Measurements from ENCODE around the gene ZNF607.
A peak's percentile ranks its signal among the peaks of the same experiment; 100 is the strongest.
"Not testable (repeated sequence)": the region's sequence is repeated elsewhere in the genome, so short reads cannot be mapped to it uniquely, and the experiment has no call there.

Gene ZNF607

GRCh38 chr19:37719111-37719926 is at the start of gene ZNF607:
Gene ZNF607 (minus strand): TSS chr19:37719761. CDS start chr19:37711618, 8,143 bp downstream.
- peak; percentile 54 to 76 for DNase-seq

DNA sequence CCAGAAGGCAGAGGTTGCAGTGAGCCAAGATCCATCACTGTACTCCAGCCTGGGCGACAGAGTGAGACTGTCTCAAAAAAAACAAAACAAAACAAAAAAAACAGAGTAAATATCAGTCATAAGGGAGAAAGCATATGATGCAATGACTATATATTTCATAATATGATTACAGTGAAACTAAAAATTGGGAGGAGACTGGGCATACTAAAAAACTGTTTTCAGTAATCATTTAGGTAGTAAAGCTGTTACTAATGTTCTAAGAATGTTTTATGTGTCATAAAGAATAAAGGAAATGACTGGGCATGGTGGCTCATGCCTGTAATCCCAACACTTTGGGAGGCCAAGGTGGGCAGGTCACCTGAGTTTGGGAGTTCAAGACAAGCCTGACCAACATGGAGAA is 43.9 kb upstream of the ZNF607 start:
- DNase-seq = peak in 1 of 2 experiments; percentile 14

DNA sequence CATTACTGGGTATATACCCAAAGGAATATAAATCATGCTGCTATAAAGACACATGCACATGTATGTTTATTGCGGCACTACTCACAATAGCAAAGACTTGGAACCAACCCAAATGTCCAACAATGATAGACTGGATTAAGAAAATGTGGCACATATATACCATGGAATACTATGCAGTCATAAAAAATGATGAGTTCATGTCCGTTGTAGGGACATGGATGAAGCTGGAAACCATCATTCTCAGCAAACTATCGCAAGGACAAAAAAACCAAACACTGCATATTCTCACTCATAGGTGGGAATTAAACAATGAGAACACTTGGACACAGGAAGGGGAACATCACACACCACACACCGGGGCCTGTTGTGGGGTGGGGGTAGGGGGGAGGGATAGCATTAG is 38.1 kb upstream of the ZNF607 start:
- not testable (repeated sequence) for DNase-seq

- no peak for DNase-seq
Measured at GRCh38 chr19:37738371-37738770, 18.8 kb upstream of the ZNF607 start.

DNA sequence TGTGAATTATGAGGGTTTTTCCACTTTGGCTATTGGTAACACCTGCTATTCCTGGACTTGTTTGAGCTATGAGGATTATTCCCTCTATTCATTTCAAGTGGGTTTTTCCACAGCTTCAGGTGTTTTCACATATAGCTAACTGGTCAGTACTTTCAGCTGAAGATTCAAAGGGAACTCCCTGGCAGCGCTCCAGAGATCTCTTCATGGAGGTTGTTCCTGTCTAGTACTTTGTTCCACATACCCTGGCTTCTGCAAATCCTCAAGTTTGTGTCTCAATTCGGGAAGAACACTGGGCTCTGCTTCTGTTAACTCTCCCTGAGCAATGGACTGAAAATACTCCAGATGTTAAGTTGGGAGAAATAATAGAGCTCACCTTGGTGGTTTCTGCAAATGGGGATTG is 5.6 kb upstream of the ZNF607 start:
- DNase-seq = no peak

DNA sequence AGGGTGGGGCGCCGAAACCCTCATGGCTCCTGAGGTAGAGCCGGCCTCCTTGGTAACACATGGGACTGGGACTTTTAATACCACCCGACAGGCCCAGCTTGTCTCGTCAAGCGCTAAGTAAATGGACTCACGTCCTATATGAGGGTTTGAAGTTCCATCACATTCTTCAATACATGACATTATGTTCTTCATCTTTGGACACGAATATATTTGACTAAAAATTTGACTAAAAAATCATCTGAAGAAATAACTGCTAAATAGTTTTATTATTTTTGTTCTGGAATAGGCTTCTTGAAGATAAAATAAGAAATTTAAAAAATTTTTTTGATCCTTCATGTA is 335 bp upstream of the ZNF607 start:
- DNase-seq = no peak

GRCh38 chr19:37718304-37718703 is 1.3 kb downstream of the ZNF607 start:
- no peak for DNase-seq

GRCh38 chr19:37716140-37716539 is 3.4 kb downstream of the ZNF607 start:
- DNase-seq = no peak

DNA sequence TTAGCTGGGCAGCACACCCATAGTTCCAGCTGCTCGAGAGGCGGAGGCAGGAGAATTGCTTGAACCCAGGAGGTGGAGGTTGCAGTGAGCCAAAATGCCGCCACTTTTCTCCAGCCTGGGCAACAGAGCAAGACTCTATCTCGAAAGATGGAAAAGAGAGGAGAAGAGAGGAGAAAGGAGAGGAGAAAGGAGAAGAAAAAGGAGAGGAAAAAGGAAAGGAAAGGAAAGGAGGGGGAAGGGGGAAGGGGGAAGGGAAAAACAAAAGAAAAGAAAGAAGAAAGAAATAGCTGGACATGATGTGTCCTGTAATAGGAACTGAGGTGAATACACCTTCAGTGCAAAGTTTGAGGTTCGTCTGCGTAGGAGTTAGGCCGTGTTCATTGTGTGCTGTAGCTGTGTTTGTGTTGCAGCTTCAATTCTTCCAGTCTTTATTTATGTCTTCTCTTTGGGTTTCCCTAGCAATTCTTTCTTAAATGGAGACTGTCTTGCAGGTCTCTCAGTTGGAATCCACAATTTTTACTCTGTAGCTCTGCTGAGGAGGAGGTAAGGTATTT is 13.4 kb downstream of the ZNF607 start:
- DNase-seq = no peak

DNA sequence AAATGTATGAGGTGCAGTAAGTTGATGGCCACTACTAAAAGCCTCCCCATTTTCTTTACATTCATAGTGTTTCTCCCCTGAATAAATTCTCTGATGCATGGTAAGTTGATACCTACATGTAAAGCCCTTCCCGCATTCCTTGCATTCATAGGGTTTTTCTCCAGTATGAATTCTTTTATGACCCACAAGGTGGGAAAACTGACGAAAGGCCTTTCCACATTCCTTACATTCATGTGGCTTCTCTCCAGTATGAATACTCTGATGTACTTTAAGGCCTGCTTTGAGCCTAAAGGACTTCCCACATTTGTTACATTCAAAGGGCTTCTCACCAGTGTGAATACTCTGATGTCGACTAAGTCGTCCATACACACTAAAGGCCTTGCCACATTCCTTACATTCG is 20.5 kb downstream of the ZNF607 start:
- no peak for DNase-seq

GRCh38 chr19:37698216-37698615 is 21.3 kb downstream of the ZNF607 start:
- no peak for DNase-seq

GRCh38 chr19:37695144-37695899 is 24.2 kb downstream of the ZNF607 start:
- DNase-seq = no peak

- no peak for DNase-seq
Measured at GRCh38 chr19:37692956-37693620, 26.5 kb downstream of the ZNF607 start.

DNA sequence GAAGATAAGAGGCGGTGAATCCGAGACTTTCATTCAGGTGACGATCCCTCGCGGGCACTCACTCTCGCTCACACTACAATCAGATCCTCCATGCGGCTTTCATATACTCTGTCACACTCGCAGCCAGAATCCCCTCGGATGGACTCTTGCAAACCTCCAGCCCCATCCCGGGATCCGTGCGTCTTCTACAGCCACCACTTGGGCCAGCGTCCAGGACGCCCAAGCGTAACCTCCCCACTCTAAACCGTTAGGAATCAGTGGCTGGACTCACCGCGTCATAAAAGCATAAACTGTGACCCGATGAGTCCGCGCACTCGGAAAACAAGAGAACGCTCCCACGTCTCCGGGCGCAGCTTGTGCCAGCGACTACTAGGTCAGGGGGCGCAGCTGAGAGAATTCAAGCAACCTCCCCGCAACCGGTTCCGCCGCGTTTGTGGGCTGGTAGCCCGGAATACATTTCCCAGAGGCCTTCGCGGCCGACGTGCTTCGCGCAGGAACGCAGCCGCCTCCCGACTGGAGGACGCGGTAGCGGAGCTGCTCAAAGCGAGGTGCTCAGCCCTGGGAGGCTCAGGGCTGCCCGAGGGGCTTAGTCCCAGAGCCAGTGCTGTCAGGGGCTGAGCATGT is 27.6 kb downstream of the ZNF607 start:
- DNase-seq = no peak

DNA sequence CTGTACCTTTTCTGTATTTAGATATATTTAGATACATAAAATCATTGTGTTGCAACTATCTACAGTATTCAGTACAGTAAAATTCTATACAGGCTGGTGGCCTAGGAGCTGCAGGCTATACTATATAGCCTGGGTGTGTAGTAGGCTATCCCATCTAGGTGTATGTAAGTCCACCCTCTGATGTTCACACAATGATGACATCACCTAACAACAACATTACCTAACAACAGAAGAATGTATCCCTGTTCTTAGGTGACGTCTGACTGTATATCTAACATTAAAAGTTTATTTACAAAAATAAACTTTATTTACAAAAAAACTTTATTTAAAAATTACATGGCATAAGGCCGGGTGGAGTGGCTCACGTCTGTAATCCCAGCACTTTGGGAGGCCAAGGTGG is 36.0 kb downstream of the ZNF607 start:
- no peak for DNase-seq

GRCh38 chr19:37669450-37669914 is 50.1 kb downstream of the ZNF607 start:
- no peak for DNase-seq

GRCh38 chr19:37657157-37657556 is 62.4 kb downstream of the ZNF607 start:
- not testable (repeated sequence) for DNase-seq

GRCh38 chr19:37655689-37656371 is 63.7 kb downstream of the ZNF607 start:
- DNase-seq = peak; percentile 77 to 79

DNA sequence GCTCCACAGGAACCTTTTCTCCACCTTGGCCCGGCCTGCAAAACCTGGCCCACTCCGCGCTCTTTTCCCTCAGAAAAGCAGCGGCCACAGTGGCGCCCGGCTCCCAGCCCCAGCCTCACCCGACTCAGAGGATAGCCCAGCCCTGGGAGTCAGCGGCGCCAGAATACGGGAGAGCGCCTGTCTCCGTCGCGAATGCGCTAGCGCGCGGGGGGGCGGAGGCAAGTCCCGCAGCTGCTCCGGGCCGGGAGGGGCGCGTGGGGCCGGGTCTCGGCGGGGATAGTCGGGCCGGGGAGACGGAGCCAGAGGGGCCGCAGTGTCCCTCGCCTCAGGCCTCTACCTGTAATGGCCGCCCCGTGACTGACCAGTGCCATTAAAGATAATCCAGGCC is 64.3 kb downstream of the ZNF607 start, which contains the start of gene ZFP30:
ZFP30 (minus strand) TSS at position 165 of the 388 bp plus-strand sequence. CDS start 7,643 bp downstream, outside the sequence.
- peak in 1 of 2 experiments; percentile 74 for DNase-seq

GRCh38 chr19:37654629-37655300 is 64.8 kb downstream of the ZNF607 start:
- DNase-seq = peak in 1 of 2 experiments; percentile 14

DNA sequence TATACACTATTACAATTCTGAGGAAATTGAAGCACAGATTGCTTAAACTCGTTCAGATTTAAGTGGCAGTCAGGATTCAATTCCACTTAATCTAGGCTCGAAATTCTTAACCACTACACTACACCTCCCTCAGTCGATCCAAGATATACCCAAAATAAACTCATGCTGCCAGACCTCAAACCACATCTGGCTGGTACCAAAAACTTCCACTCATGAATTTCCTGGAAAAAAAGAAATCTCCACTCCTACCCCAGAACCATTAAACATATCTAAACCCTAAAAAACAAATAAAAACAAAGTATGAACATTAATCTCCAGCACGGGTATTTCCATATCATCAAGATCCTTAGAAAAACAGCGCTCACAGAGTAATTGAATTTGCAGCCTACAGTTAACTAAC is 65.4 kb downstream of the ZNF607 start:
- DNase-seq = no peak

Measured in SW 1271 (cell line).